ENCODE results near the gene HEYL.

Gene HEYL

GRCh38 chr1:39672551-39672947, 33.1 kb upstream of the HEYL start:
- Histone ChIP-seq H3K27ac (peak overlapping the region in 1 of 2 donors; percentile 9), H3K4me3 (peak overlapping the region; percentile 52 to 63), H3K36me3 (no peaks in the 10 kb centered on the region), H3K9me3 (no peaks in the 10 kb centered on the region), H3K27me3 (no peaks in the 10 kb centered on the region), H3K4me1 (peaks cover 0 to 21% (median 16%) of the 10 kb centered on the region in 4 donors)
- no peak for DNase-seq
- intact Hi-C loops (cut with DNase I; ENCODE audit: low total_unique reads), result no loop called here
- TF ChIP-seq CTCF (IDR thresholded peaks at IDR 0.05), result peak; percentile 21 to 33

- no peak for TF ChIP-seq CTCF (IDR thresholded peaks at IDR 0.05)
- intact Hi-C loops (cut with DNase I; ENCODE audit: low total_unique reads), result no loop called here
- peak within 1 kb of the TSS in 1 of 2 donors; percentile 9 for H3K27ac ChIP-seq
- no peaks in the 10 kb centered on the region for H3K36me3 ChIP-seq
- H3K27me3 ChIP-seq, result no peaks in the 10 kb centered on the region
- no peaks in the 10 kb centered on the region for H3K9me3 ChIP-seq
- DNase-seq, result no peak
- peaks cover 0 to 21% (median 16%) of the 10 kb centered on the region in 4 donors for H3K4me1 ChIP-seq
- peak within 1 kb of the TSS; percentile 52 to 63 for H3K4me3 ChIP-seq
These were observed 32.5 kb upstream of the HEYL start, which contains the start of gene NT5C1A for GRCh38 chr1:39671793-39672550. Gene NT5C1A (minus strand): TSS chr1:39672107. CDS start chr1:39672038, 69 bp downstream.

- H3K9me3 ChIP-seq, result no peaks in the 10 kb centered on the region
- DNase-seq, result peak; percentile 37 to 79
- H3K4me1 ChIP-seq, result peaks cover 0 to 21% (median 16%) of the 10 kb centered on the region in 4 donors
- peak overlapping the region; percentile 52 to 63 for H3K4me3 ChIP-seq
- peak overlapping the region in 1 of 2 donors; percentile 9 for H3K27ac ChIP-seq
- no peak for TF ChIP-seq CTCF (IDR thresholded peaks at IDR 0.05)
- intact Hi-C loops (cut with DNase I; ENCODE audit: low total_unique reads), result no loop called here
- no peaks in the 10 kb centered on the region for H3K36me3 ChIP-seq
- no peaks in the 10 kb centered on the region for H3K27me3 ChIP-seq
These were observed 32.0 kb upstream of the HEYL start for GRCh38 chr1:39671433-39671792.

- no peak overlapping the region for H3K27ac ChIP-seq
- DNase-seq, result no peak
- no peaks in the 10 kb centered on the region for H3K36me3 ChIP-seq
- H3K27me3 ChIP-seq, result no peaks in the 10 kb centered on the region
- no peak overlapping the region for H3K4me3 ChIP-seq
- no peaks in the 10 kb centered on the region for H3K9me3 ChIP-seq
- no peak for TF ChIP-seq CTCF (IDR thresholded peaks at IDR 0.05)
- intact Hi-C loops (cut with DNase I; ENCODE audit: low total_unique reads), result no loop called here
- H3K4me1 ChIP-seq, result peaks cover 0 to 21% (median 16%) of the 10 kb centered on the region in 4 donors
These were observed 31.2 kb upstream of the HEYL start for GRCh38 chr1:39670689-39671088.

- TF ChIP-seq CTCF (IDR thresholded peaks at IDR 0.05), result no peak
- intact Hi-C loops (cut with DNase I; ENCODE audit: low total_unique reads), result loop anchor here (10.0 kb wide), 1 partner anchor 46 kb away; no protein-coding TSS in a partner anchor
- Histone ChIP-seq H3K27me3 (no peaks in the 10 kb centered on the region), H3K36me3 (no peaks in the 10 kb centered on the region), H3K4me3 (no peak overlapping the region), H3K4me1 (peaks cover 0 to 21% (median 16%) of the 10 kb centered on the region in 4 donors), H3K27ac (no peak overlapping the region), H3K9me3 (no peaks in the 10 kb centered on the region)
- DNase-seq, result no peak
These were observed 29.5 kb upstream of the HEYL start for GRCh38 chr1:39668894-39669293.

All from tibial artery (tissue), 4 donors.